HFF-Myc (cell line): ENCODE measurements around the gene CLK4.

ENCODE experiments used
- DNase-seq: peaks from one replicate; pipeline ENCODE4 v3.0.0-alpha.2; 2011; ENCODE audit warnings: low read depth; ENCODE audit errors: extremely low read depth
- H3K4me3 ChIP-seq: replicated peaks from 2 replicates; pipeline ENCODE4 v1.5.1; 2011; ENCODE audit warnings: low read depth, mild to moderate bottlenecking, control low read depth, low read length
- TF ChIP-seq, protein P1 (sequence below): IDR thresholded peaks from 2 replicates; pipeline ENCODE4 v1.5.1; 2012; ENCODE audit warnings: mild to moderate bottlenecking, low read depth, low read length, control low read depth; ENCODE audit errors: missing control alignments

CLK4 gene

DNA sequence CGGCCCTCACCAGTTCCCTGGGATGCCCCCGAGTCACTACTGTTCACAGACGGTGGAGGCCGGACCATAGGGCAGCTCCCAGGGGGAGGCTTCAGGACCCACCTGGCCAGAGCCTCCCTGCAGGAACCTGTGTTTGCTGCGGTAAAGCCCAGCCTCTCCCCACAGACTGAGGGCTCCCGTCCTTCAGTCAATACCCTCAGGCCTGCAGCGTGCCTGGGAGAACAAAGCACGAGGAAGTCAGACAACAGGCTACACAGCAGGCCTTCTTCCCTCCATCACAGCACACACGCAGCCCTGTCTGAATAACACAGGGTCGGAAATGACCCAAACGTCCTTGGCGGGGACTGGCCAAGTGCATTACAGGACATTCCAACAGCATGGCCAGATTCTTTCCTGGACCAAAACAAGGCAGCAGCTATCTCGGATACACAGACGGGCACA, 71.1 kb downstream of the CLK4 start:
- no peak for DNase-seq
- TF ChIP-seq, protein P1, sequence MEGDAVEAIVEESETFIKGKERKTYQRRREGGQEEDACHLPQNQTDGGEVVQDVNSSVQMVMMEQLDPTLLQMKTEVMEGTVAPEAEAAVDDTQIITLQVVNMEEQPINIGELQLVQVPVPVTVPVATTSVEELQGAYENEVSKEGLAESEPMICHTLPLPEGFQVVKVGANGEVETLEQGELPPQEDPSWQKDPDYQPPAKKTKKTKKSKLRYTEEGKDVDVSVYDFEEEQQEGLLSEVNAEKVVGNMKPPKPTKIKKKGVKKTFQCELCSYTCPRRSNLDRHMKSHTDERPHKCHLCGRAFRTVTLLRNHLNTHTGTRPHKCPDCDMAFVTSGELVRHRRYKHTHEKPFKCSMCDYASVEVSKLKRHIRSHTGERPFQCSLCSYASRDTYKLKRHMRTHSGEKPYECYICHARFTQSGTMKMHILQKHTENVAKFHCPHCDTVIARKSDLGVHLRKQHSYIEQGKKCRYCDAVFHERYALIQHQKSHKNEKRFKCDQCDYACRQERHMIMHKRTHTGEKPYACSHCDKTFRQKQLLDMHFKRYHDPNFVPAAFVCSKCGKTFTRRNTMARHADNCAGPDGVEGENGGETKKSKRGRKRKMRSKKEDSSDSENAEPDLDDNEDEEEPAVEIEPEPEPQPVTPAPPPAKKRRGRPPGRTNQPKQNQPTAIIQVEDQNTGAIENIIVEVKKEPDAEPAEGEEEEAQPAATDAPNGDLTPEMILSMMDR = no peak
- no peak overlapping the region for H3K4me3 ChIP-seq

DNA sequence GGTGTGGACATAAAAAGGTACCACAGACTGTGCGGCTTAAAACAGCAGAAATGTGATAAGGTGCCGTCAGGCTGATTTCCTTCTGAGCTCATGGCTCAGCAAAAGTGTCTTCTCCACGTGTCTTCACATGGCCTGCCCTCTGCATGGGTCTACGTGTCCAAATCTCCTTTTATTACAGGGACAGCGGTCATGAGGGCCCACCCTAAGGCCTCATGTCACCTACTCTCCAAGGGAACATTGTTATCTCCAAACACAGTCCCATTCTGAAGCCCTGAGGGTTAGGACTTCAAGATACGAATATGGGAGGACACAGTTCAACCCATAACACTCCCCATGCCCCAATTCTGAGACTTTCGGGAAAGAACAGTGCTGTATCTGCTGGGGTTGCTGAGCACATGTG, 71.8 kb downstream of the CLK4 start:
- DNase-seq = no peak
- TF ChIP-seq, protein P1 = no peak
- H3K4me3 ChIP-seq = no peak overlapping the region

DNA sequence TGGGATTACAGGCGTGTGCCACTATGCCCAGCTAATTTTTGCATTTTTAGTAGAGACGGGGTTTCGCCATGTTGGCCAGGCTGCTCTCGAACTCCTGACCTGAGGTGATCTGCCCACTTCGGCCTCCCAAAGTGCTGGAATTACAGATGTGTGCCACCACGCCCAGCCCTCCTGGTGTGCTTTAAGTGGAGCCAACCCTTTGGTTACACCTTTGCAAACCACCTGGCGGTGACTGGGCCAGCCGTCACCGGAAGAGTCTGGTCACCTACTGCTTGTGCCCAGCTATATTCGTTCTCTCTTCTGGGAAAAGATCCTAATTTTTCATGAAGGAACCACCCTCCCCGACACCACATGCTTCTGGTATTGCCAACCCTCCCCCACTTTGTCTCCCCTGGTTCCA, 72.5 kb downstream of the CLK4 start:
- no peak for DNase-seq
- H3K4me3 ChIP-seq = no peak overlapping the region
- TF ChIP-seq, protein P1 = no peak

DNA sequence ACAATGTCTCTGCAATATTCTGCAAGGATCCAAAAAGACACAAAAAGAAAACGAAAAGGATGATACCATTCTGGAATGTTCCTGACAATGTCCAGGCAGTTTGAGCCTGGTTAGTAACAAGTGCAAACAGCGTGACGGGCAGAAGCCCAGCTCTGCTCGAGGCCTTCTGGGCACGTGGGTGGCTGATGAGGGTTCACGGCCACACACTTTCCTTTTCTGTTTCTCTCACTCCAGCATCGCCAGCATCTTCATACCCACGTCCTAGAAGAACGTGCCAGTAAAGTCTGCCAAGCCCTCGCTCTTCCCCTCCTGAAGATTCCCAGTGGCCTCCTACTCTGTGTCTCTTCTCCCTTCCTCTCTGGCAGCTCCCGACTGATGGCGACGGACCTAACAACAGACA, 73.3 kb downstream of the CLK4 start:
- TF ChIP-seq, protein P1 = no peak
- no peak overlapping the region for H3K4me3 ChIP-seq
- DNase-seq = no peak
